DND-41 (cell line): Measurements from ENCODE around the gene PXK.

Experiments used
- CTCF ChIP-seq: IDR thresholded peaks from 2 replicates; pipeline ENCODE4 v1.5.1; 2012; ENCODE audit warnings: borderline replicate concordance, low read length, moderate library complexity, mild to moderate bottlenecking; ENCODE audit not compliant: poor library complexity, severe bottlenecking; ENCODE audit errors: extremely low read depth
- EZH2 ChIP-seq: IDR thresholded peaks from 3 replicates; pipeline ENCODE4 v1.6.1; 2012; ENCODE audit warnings: borderline replicate concordance, low read depth, mild to moderate bottlenecking, moderate library complexity, low read length, inconsistent platforms; ENCODE audit not compliant: severe bottlenecking

- TF ChIP-seq CTCF = no peak
- no peak for TF ChIP-seq EZH2
Observed at GRCh38 chr3:58324391-58325390, 8.0 kb upstream of the PXK start.
